GM23248 (cell line): ENCODE data around the gene GNLY. TPM values are rescaled to one million over a fixed set of nuclear protein-coding genes. Genes with fewer than 3 reads are reported as not detected.

Experiments used
- DNase-seq: peaks from one replicate; pipeline ENCODE4 v3.0.0-alpha.2; 2015
- H2AFZ ChIP-seq: fragments of 200-600 bp; sonication (generic); 2 replicates; pipeline ENCODE4 v1.6.1; 2016; ENCODE audit warnings: antibody characterized with exemption
- H3F3A ChIP-seq: fragments of 200-600 bp; sonication (generic); 2 replicates; pipeline ENCODE4 v1.6.1; 2016; ENCODE audit warnings: mild to moderate bottlenecking, antibody characterized with exemption, mixed run types; ENCODE audit not compliant: insufficient read depth
- H3K27ac ChIP-seq: fragments of 200-600 bp; sonication (generic); 2 replicates; pipeline ENCODE4 v1.5.1; 2016; ENCODE audit warnings: mild to moderate bottlenecking
- H3K27me3 ChIP-seq: fragments of 200-600 bp; sonication (generic); replicated peaks from 2 replicates; pipeline ENCODE4 v1.6.1; 2016; ENCODE audit warnings: mild to moderate bottlenecking; ENCODE audit not compliant: insufficient read depth
- H3K36me3 ChIP-seq: fragments of 200-600 bp; sonication (generic); 2 replicates; pipeline ENCODE4 v1.6.1; 2016; ENCODE audit warnings: low read depth, mild to moderate bottlenecking
- H3K4me1 ChIP-seq: fragments of 200-600 bp; sonication (generic); 2 replicates; pipeline ENCODE4 v1.6.1; 2016; ENCODE audit warnings: mild to moderate bottlenecking; ENCODE audit not compliant: insufficient read depth
- H3K4me2 ChIP-seq: fragments of 200-600 bp; sonication (generic); one replicate; pipeline ENCODE4 v1.6.1; 2016; ENCODE audit warnings: mild to moderate bottlenecking; ENCODE audit not compliant: unreplicated experiment
- H3K4me3 ChIP-seq: fragments of 200-600 bp; sonication (generic); 2 replicates; pipeline ENCODE4 v1.5.1; 2016; ENCODE audit warnings: mild to moderate bottlenecking
- H3K79me2 ChIP-seq: fragments of 200-600 bp; sonication (generic); 2 replicates; pipeline ENCODE4 v1.6.1; 2016; ENCODE audit warnings: mild to moderate bottlenecking; ENCODE audit not compliant: insufficient read depth
- H3K9ac ChIP-seq: fragments of 200-600 bp; sonication (generic); 2 replicates; pipeline ENCODE4 v1.6.1; 2016; ENCODE audit warnings: mild to moderate bottlenecking
- H3K9me2 ChIP-seq: fragments of 200-600 bp; sonication (generic); 2 replicates; pipeline ENCODE4 v1.6.1; 2016; ENCODE audit warnings: mixed run types, mild to moderate bottlenecking, moderate library complexity; ENCODE audit not compliant: insufficient read depth
- H3K9me3 ChIP-seq: fragments of 200-600 bp; sonication (generic); one replicate; pipeline ENCODE4 v1.6.1; 2017; ENCODE audit warnings: low read depth
- H4K20me1 ChIP-seq: fragments of 200-600 bp; sonication (generic); 2 replicates; pipeline ENCODE4 v1.6.0; 2016; ENCODE audit not compliant: insufficient read depth
- EZH2 ChIP-seq: fragments of 200-600 bp; sonication (generic); IDR thresholded peaks from 2 replicates; pipeline ENCODE4 v1.6.1; 2018; ENCODE audit warnings: antibody characterized with exemption, mild to moderate bottlenecking; ENCODE audit not compliant: insufficient read depth, poor library complexity, severe bottlenecking
- EZH2phosphoT487 ChIP-seq: fragments of 200-600 bp; sonication (generic); IDR thresholded peaks from 2 replicates; pipeline ENCODE4 v1.6.1; 2018; ENCODE audit warnings: antibody characterized with exemption, moderate library complexity, mild to moderate bottlenecking, low read depth; ENCODE audit not compliant: insufficient read depth
- WGBS, 2 experiments: methylation state at CpG; one replicate each; pipeline ENCODE4 v1.1.6; 2015 to 2017; ENCODE audit warnings: low lambda C conversion rate in 2 of 2, low coverage in 1 of 2; ENCODE audit errors: missing lambda C conversion rate in 2 of 2; 5-methylcytosine and 5-hydroxymethylcytosine counted together
- in situ Hi-C: fragments of 300-500 bp; cut with MboI; formaldehyde crosslinking; loops from 2 replicates; pipeline ENCODE4 v1.15.0; 2020
- polyA plus RNA-seq: library from polyadenylated mRNA; unstranded; fragments of >200 nt; fragmentation: Nextera tagmentation; extraction: Ambion mirVana; gene quantifications from 2 replicates; pipeline ENCODE4 v1.2.1, GENCODE V29; 2016
- total RNA-seq: library from RNA; depleted of rRNA; stranded (reverse); fragments of >200 nt; shearing (Covaris generic); gene quantifications from 2 replicates; pipeline ENCODE4 v1.2.3, GENCODE V29; 2014

Gene GNLY
- total and polyA plus RNA-seq, 2 experiments from 2014 or later: not detected

GRCh38 chr2:85717308-85718008, 23.3 kb downstream of the GNLY start:
- Histone ChIP-seq H3K4me3 (no peak overlapping the region), H3K79me2 (no peaks in the 10 kb centered on the region), H3K9me3 (no peaks in the 10 kb centered on the region), H3K4me2 (peak overlapping the region; percentile 60), H3K9ac (peak overlapping the region; percentile 24; the same call in 1 of the 2 replicates), H2AFZ (no peak overlapping the region), H3K27ac (peak overlapping the region; percentile 39), H4K20me1 (no peaks in the 10 kb centered on the region), H3F3A (peaks cover 12% of the 10 kb centered on the region; the same call in 1 of the 2 replicates), H3K4me1 (peaks cover 16% of the 10 kb centered on the region), H3K36me3 (no peaks in the 10 kb centered on the region), H3K9me2 (no peaks in the 10 kb centered on the region), H3K27me3 (no peaks in the 10 kb centered on the region)
- DNase-seq: peak; percentile 90
- 10 to 11% methylated on average over 15 of the region's 15 CpGs for WGBS, 2 experiments
- in situ Hi-C loops: no loop called here
- no peak for TF ChIP-seq EZH2
- 0 out of 2 replicates have a peak, but pooled peaks have one; percentile 45 for TF ChIP-seq EZH2phosphoT487

GRCh38 chr2:85718009-85718391, 23.8 kb downstream of the GNLY start:
- Histone ChIP-seq H3K9me3 (no peaks in the 10 kb centered on the region), H3F3A (peaks cover 12% of the 10 kb centered on the region; the same call in 1 of the 2 replicates), H3K4me2 (peak overlapping the region; percentile 60), H3K79me2 (no peaks in the 10 kb centered on the region), H3K9me2 (no peaks in the 10 kb centered on the region), H3K36me3 (no peaks in the 10 kb centered on the region), H3K27ac (no peak overlapping the region), H3K27me3 (no peaks in the 10 kb centered on the region), H4K20me1 (no peaks in the 10 kb centered on the region), H3K9ac (no peak overlapping the region), H3K4me1 (peaks cover 14% of the 10 kb centered on the region), H2AFZ (no peak overlapping the region), H3K4me3 (no peak overlapping the region)
- TF ChIP-seq EZH2phosphoT487 (0 out of 2 replicates have a peak, but pooled peaks have one; percentile 3), EZH2 (no peak)
- WGBS, 2 experiments: 37 to 44% methylated on average over 7 of the region's 7 CpGs
- in situ Hi-C loops: no loop called here
- DNase-seq: no peak

- no peaks in the 10 kb centered on the region for H3K9me3 ChIP-seq
- H3K4me2 ChIP-seq: no peak overlapping the region
- no peak overlapping the region for H3K27ac ChIP-seq
- H3K4me1 ChIP-seq: peaks cover 11% of the 10 kb centered on the region
- H3K36me3 ChIP-seq: no peaks in the 10 kb centered on the region
- no peaks in the 10 kb centered on the region for H3K9me2 ChIP-seq
- H3K27me3 ChIP-seq: no peaks in the 10 kb centered on the region
- H3K9ac ChIP-seq: no peak overlapping the region
- H4K20me1 ChIP-seq: no peaks in the 10 kb centered on the region
- no peak for DNase-seq
- H3K4me3 ChIP-seq: no peak overlapping the region
- no peak for TF ChIP-seq EZH2
- TF ChIP-seq EZH2phosphoT487: no peak
- peaks cover 12% of the 10 kb centered on the region; the same call in 1 of the 2 replicates for H3F3A ChIP-seq
- in situ Hi-C loops: no loop called here
- H2AFZ ChIP-seq: no peak overlapping the region
- WGBS, 2 experiments: 89 to 92% methylated on average over 10 of the region's 10 CpGs
- H3K79me2 ChIP-seq: no peaks in the 10 kb centered on the region
Measured at GRCh38 chr2:85718885-85719492, 24.8 kb downstream of the GNLY start.

GRCh38 chr2:85719609-85720240, 25.6 kb downstream of the GNLY start:
- no peak for DNase-seq
- Histone ChIP-seq H2AFZ (no peak overlapping the region), H3K9me2 (no peaks in the 10 kb centered on the region), H3K9me3 (no peaks in the 10 kb centered on the region), H3K4me2 (no peak overlapping the region), H3K4me1 (peaks cover 18% of the 10 kb centered on the region), H3K4me3 (no peak overlapping the region), H4K20me1 (no peaks in the 10 kb centered on the region), H3F3A (peaks cover 12% of the 10 kb centered on the region; the same call in 1 of the 2 replicates), H3K79me2 (no peaks in the 10 kb centered on the region), H3K27me3 (no peaks in the 10 kb centered on the region), H3K27ac (no peak overlapping the region), H3K9ac (no peak overlapping the region), H3K36me3 (no peaks in the 10 kb centered on the region)
- in situ Hi-C loops: no loop called here
- TF ChIP-seq EZH2 (no peak), EZH2phosphoT487 (no peak)
- WGBS, 2 experiments: 82 to 83% methylated on average over 6 of the region's 6 CpGs
